Inferior parietal cortex (tissue), 1 donor: ENCODE data around the gene TAF1B.

ENCODE experiments used
- DNase-seq: peaks from one replicate; pipeline ENCODE4 v3.0.0-alpha.2; 2016; ENCODE audit errors: extremely low spot score

Gene TAF1B

GRCh38 chr2:9807555-9808305 is 35.5 kb upstream of the TAF1B start:
- DNase-seq = no peak

- DNase-seq = no peak
These were observed 34.8 kb upstream of the TAF1B start for GRCh38 chr2:9808334-9809063.

- DNase-seq = no peak
These were observed 34.3 kb upstream of the TAF1B start for GRCh38 chr2:9809064-9809356.

GRCh38 chr2:9809448-9810088 is 33.7 kb upstream of the TAF1B start:
- DNase-seq = no peak

GRCh38 chr2:9811216-9811615 is 32.1 kb upstream of the TAF1B start:
- no peak for DNase-seq

GRCh38 chr2:9811679-9812511 is 31.4 kb upstream of the TAF1B start:
- DNase-seq = no peak

- no peak for DNase-seq
These were observed 30.3 kb upstream of the TAF1B start for GRCh38 chr2:9812945-9813311.

- DNase-seq = peak; percentile 70
These were observed 29.8 kb upstream of the TAF1B start for GRCh38 chr2:9813312-9814128.

GRCh38 chr2:9814129-9814868 is 29.0 kb upstream of the TAF1B start:
- DNase-seq = no peak

- no peak for DNase-seq
These were observed 28.2 kb upstream of the TAF1B start for GRCh38 chr2:9815076-9815475.

- DNase-seq = no peak
These were observed 27.4 kb upstream of the TAF1B start for GRCh38 chr2:9815844-9816279.

- DNase-seq = no peak
These were observed 25.2 kb upstream of the TAF1B start for GRCh38 chr2:9818097-9818496.

GRCh38 chr2:9819551-9819950 is 23.7 kb upstream of the TAF1B start:
- DNase-seq = no peak

GRCh38 chr2:9820020-9820973 is 23.0 kb upstream of the TAF1B start:
- no peak for DNase-seq

GRCh38 chr2:9821805-9822445 is 21.3 kb upstream of the TAF1B start:
- no peak for DNase-seq

- DNase-seq = no peak
These were observed 18.8 kb upstream of the TAF1B start for GRCh38 chr2:9824441-9824840.

- no peak for DNase-seq
These were observed 18.1 kb upstream of the TAF1B start for GRCh38 chr2:9824956-9825720.

GRCh38 chr2:9826208-9826607 is 17.1 kb upstream of the TAF1B start:
- DNase-seq = no peak
